ENCODE results near the gene LONRF2.

- no peak for TF ChIP-seq CTCF (IDR thresholded peaks at IDR 0.05)
- TF ChIP-seq POLR2A (IDR thresholded peaks at IDR 0.05): no peak
These were observed 77.3 kb downstream of the LONRF2 start for GRCh38 chr2:100244881-100245605.

All from uterus (tissue), 2 donors.